GM12878 (cell line): Measurements from ENCODE around the gene ARHGEF11. TPM values are rescaled to one million over a fixed set of nuclear protein-coding genes. Genes with fewer than 3 reads are reported as not detected.

Experiments used
- ATAC-seq: fragments of 200-7000 bp; cut with Tn5 transposase; 3 replicates; pipeline ENCODE4 v1.9.1; 2020; ENCODE audit warnings: mild to moderate bottlenecking, moderate library complexity
- BruUV-seq: library from RNA; stranded (reverse); fragments of 400-500 nt; replicated peaks from 2 replicates; lab custom pipeline; 2021; lab: Mats Ljungman, UMichigan
- CTCF ChIA-PET: fragments of 300-600 bp; sonication (Branson Sonifier 250); formaldehyde crosslinking; extraction: SDS; loops from one replicate; lab custom pipeline; 2021; ENCODE audit warnings: inconsistent platforms; lab: Yijun Ruan, JAX
- POLR2A ChIA-PET: fragments of 350-600 bp; formaldehyde crosslinking; extraction: SDS; loops from one replicate; lab custom pipeline; 2021; ENCODE audit warnings: inconsistent platforms; lab: Charles Lee
- RAD21 ChIA-PET: fragments of 300-600 bp; sonication (Branson Sonifier 250); formaldehyde crosslinking; loops from one replicate; lab custom pipeline; 2023; ENCODE audit warnings: antibody characterized with exemption; ENCODE audit not compliant: unreplicated experiment; lab: Charles Lee
- SMC1A ChIA-PET: fragments of 300-600 bp; sonication (Branson Sonifier 250); formaldehyde crosslinking; loops from one replicate; lab custom pipeline; 2023; ENCODE audit not compliant: unreplicated experiment, uncharacterized antibody; lab: Charles Lee
- DNase-seq: peaks from one replicate; pipeline ENCODE4 v3.0.0-alpha.2; 2011; ENCODE audit warnings: low read depth, low spot score
- FAIRE-seq: peaks from 3 replicates; lab custom pipeline; 2011; peaks lifted over from hg19 to GRCh38; lab: Jason Lieb, UNC
- H2AFZ ChIP-seq: 2 replicates; pipeline ENCODE4 v1.6.0; 2011; ENCODE audit warnings: low read depth, low read length, control low read depth; ENCODE audit not compliant: control insufficient read depth
- H3K27ac ChIP-seq: 2 replicates; pipeline ENCODE4 v1.5.1; 2011; ENCODE audit warnings: control low read depth; ENCODE audit not compliant: control insufficient read depth, insufficient read depth
- H3K27me3 ChIP-seq, 2 experiments: replicated peaks in 1 of 2; 2 replicates each; pipeline versions ENCODE4 v1.6.0 to v1.6.1; 2011; ENCODE audit warnings: low read length in 1 of 2; ENCODE audit not compliant: control insufficient read depth in 2 of 2, insufficient read depth in 2 of 2
- H3K36me3 ChIP-seq, 2 experiments: 2 replicates each; pipeline ENCODE4 v1.5.1; 2011; ENCODE audit warnings: low read length in 1 of 2; ENCODE audit not compliant: control insufficient read depth in 2 of 2, insufficient read depth in 2 of 2
- H3K4me1 ChIP-seq: 2 replicates; pipeline ENCODE4 v1.6.1; 2011; ENCODE audit warnings: mild to moderate bottlenecking, low read length, moderate library complexity, mixed read lengths; ENCODE audit not compliant: control insufficient read depth, insufficient read depth
- H3K4me2 ChIP-seq: 2 replicates; pipeline ENCODE4 v1.6.0; 2011; ENCODE audit warnings: control low read depth; ENCODE audit not compliant: control insufficient read depth, insufficient read depth
- H3K4me3 ChIP-seq: fragments of 200-600 bp; sonication (generic); 2 replicates; pipeline ENCODE4 v1.5.1; 2016
- H3K79me2 ChIP-seq: 2 replicates; pipeline ENCODE4 v1.6.0; 2011; ENCODE audit warnings: low read length; ENCODE audit not compliant: control insufficient read depth, insufficient read depth
- H3K9ac ChIP-seq: 2 replicates; pipeline ENCODE4 v1.8.0; 2011; ENCODE audit warnings: low read length, control low read depth, mixed read lengths; ENCODE audit not compliant: control insufficient read depth, insufficient read depth
- H3K9me3 ChIP-seq: replicated peaks from 3 replicates; pipeline ENCODE4 v1.5.1; 2011; ENCODE audit warnings: mild to moderate bottlenecking, low read length; ENCODE audit not compliant: control insufficient read depth, insufficient read depth
- H4K20me1 ChIP-seq: 2 replicates; pipeline ENCODE4 v1.6.0; 2011; ENCODE audit not compliant: control insufficient read depth, insufficient read depth
- CBX5 ChIP-seq: sonication (generic); IDR thresholded peaks from 2 replicates; pipeline ENCODE4 v1.6.1; 2016; ENCODE audit warnings: low read depth, moderate library complexity, mild to moderate bottlenecking, inconsistent platforms
- DPF2 ChIP-seq: fragments of 450-650 bp; IDR thresholded peaks from 2 replicates; pipeline ENCODE4 v1.6.1; 2017; ENCODE audit warnings: mild to moderate bottlenecking
- HCFC1 ChIP-seq: fragments of 150-350 bp; IDR thresholded peaks from 2 replicates; pipeline ENCODE4 v1.6.1; 2014; ENCODE audit warnings: low read length
- JUNB ChIP-seq: IDR thresholded peaks from 2 replicates; pipeline ENCODE4 v1.6.1; 2016; ENCODE audit warnings: antibody characterized with exemption, mild to moderate bottlenecking
- KLF5 ChIP-seq: fragments of 450-650 bp; IDR thresholded peaks from 2 replicates; pipeline ENCODE4 v1.6.1; 2014; ENCODE audit warnings: mild to moderate bottlenecking; ENCODE audit not compliant: partially characterized antibody
- NFYB ChIP-seq: IDR thresholded peaks from 2 replicates; pipeline ENCODE4 v1.6.1; 2011; ENCODE audit warnings: low read depth, mild to moderate bottlenecking, low read length, improper control_type of control experiment, moderate library complexity; ENCODE audit not compliant: insufficient read depth
- POLR2AphosphoS2 ChIP-seq: IDR thresholded peaks from 2 replicates; pipeline ENCODE4 v1.6.1; 2011; ENCODE audit warnings: low read depth, mild to moderate bottlenecking, low read length, improper control_type of control experiment, moderate library complexity
- POLR2AphosphoS5 ChIP-seq: IDR thresholded peaks from 2 replicates; pipeline ENCODE4 v1.6.1; 2011; ENCODE audit warnings: mild to moderate bottlenecking, low read length, inconsistent platforms
- POU2F2 ChIP-seq: IDR thresholded peaks from 3 replicates; pipeline ENCODE4 v1.6.1; 2011; ENCODE audit warnings: low read depth, mild to moderate bottlenecking, low read length, borderline replicate concordance
- RUNX3 ChIP-seq: IDR thresholded peaks from 2 replicates; pipeline ENCODE4 v1.6.1; 2012; ENCODE audit warnings: low read length, inconsistent platforms
- ZNF622 ChIP-seq: fragments of 450-650 bp; IDR thresholded peaks from 2 replicates; pipeline ENCODE4 v1.6.1; 2017; ENCODE audit warnings: mild to moderate bottlenecking, inconsistent platforms
- WGBS: methylation state at CpG from one replicate; pipeline ENCODE4 v1.1.6; 2016; ENCODE audit warnings: low lambda C conversion rate; ENCODE audit not compliant: insufficient replicate concordance, insufficient coverage; ENCODE audit errors: missing lambda C conversion rate; 5-methylcytosine and 5-hydroxymethylcytosine counted together
- in situ Hi-C: fragments of 300-500 bp; cut with MboI; formaldehyde crosslinking; loops from 9 replicates; pipeline ENCODE4 v1.14.3; 2018; ENCODE audit warnings: mixed read lengths
- intact Hi-C: fragments of 100-400 bp; cut with micrococcal nuclease; formaldehyde crosslinking; loops from one replicate; pipeline ENCODE4 v1.14.2; 2022; ENCODE audit not compliant: unreplicated experiment
- polyA plus RNA-seq, 11 experiments: library from polyadenylated mRNA; depleted of rRNA in 4 of 11; unstranded in 6 of 11; stranded (reverse) in 5 of 11; fragments of >200 nt; fragmentation: Nextera tagmentation in 4 of 11; fragmentation: Illumina TruSeq in 1 of 11; extraction: Ambion mirVana in 4 of 11; extraction: Trizol in 1 of 11; gene quantifications; 1 replicate in 1 of 11; 2 replicates in 10 of 11; pipeline versions ENCODE4 v1.2.1 to v1.2.3, GENCODE V29; 2011 to 2016; ENCODE audit warnings: inconsistent platforms in 2 of 11, missing spikeins in 2 of 11, low read depth in 1 of 11
- total RNA-seq, 4 experiments: library from RNA; depleted of rRNA in 3 of 4; stranded (reverse); fragments of >200 nt in 3 of 4; fragmentation: Illumina TruSeq in 1 of 4; extraction: Trizol in 1 of 4; gene quantifications; 2 replicates each; pipeline versions ENCODE4 v1.2.1 to v1.2.3, GENCODE V29; 2013 to 2021
- TF ChIP-seq, protein P1 (sequence below): IDR thresholded peaks from 2 replicates; pipeline ENCODE4 v1.6.1; 2012; ENCODE audit warnings: low read depth, low read length, improper control_type of control experiment

ARHGEF11 gene
- total and polyA plus RNA-seq, 10 of the 15 experiments (the other 5 are each of a cell fraction or from before 2014, with no cell fraction given): 0.05 to 12.7 (median 1.8) TPM

DNA sequence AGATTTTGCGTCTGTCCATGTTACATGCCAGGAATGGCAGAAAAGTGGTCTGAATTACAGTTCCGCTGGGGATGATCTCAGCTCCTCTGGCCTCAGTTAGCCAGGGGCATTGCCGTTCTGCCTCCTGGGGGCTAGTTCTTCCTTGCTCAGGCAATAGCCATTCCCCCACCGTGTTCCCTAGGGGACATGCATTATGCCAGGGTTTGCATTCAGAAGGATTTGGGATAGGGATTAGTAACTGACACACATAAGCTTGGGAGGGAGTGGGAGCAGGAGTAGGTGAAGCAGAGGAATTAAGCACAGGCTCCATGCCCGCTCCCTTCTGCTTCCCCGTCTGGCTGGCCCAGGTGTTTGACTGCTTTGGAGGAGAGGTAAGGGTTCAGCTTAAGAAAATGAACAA is 112.4 kb downstream of the ARHGEF11 start:
- peaks cover 0 to 2% of the 10 kb centered on the region in 2 experiments; a peak in 3 of 4 replicates for H3K27me3 ChIP-seq
- intact Hi-C loops: no loop called here
- WGBS: 47% methylated on average over 6 of the region's 6 CpGs
- H4K20me1 ChIP-seq: no peaks in the 10 kb centered on the region
- ChIA-PET POLR2A (no interaction called here), SMC1A (no interaction called here)
- no peak for DNase-seq
- no peak overlapping the region for H3K9ac ChIP-seq
- TF ChIP-seq KLF5 (no peak), POLR2AphosphoS5 (no peak), RUNX3 (no peak), JUNB (no peak), DPF2 (no peak), ZNF622 (no peak), CBX5 (no peak), HCFC1 (no peak), POLR2AphosphoS2 (no peak), POU2F2 (no peak), NFYB (no peak)
- TF ChIP-seq, protein P1, sequence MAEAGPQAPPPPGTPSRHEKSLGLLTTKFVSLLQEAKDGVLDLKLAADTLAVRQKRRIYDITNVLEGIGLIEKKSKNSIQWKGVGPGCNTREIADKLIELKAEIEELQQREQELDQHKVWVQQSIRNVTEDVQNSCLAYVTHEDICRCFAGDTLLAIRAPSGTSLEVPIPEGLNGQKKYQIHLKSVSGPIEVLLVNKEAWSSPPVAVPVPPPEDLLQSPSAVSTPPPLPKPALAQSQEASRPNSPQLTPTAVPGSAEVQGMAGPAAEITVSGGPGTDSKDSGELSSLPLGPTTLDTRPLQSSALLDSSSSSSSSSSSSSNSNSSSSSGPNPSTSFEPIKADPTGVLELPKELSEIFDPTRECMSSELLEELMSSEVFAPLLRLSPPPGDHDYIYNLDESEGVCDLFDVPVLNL: no peak
- TF ChIP-seq, all 136 proteins: peak for 0
- no peak overlapping the region for H3K27ac ChIP-seq
- in situ Hi-C loops: no loop called here
- no peak overlapping the region for H3K4me3 ChIP-seq
- no peak for FAIRE-seq
- H2AFZ ChIP-seq: no peak overlapping the region
- no TSS peak for BruUV-seq
- no peak for ATAC-seq
- ChIA-PET CTCF (interaction anchor here (1.8 to 2.8 kb wide), 2 partner anchors 43 to 141 kb away, joined by 7 to 8 read pairs; no protein-coding TSS in a partner anchor), RAD21 (interaction anchor here (1.4 to 1.6 kb wide), 2 partner anchors 110 to 207 kb away, joined by 3 to 4 read pairs; no protein-coding TSS in a partner anchor)
- H3K4me2 ChIP-seq: no peak overlapping the region
- peaks cover 0 to 1% of the 10 kb centered on the region in 2 experiments; a peak in 2 of 4 replicates for H3K36me3 ChIP-seq
- H3K79me2 ChIP-seq: no peaks in the 10 kb centered on the region
- no peaks in the 10 kb centered on the region for H3K9me3 ChIP-seq
- no peaks in the 10 kb centered on the region; the same call in 1 of the 2 replicates for H3K4me1 ChIP-seq
